GM19023 (cell line): ENCODE data around the gene PLCB4.

ENCODE experiments used
- ATAC-seq: cut with Tn5 transposase; IDR thresholded peaks from one replicate; pipeline ENCODE4 v1.9.1; 2021; ENCODE audit warnings: mild to moderate bottlenecking, moderate library complexity; ENCODE audit not compliant: unreplicated experiment

Gene PLCB4

GRCh38 chr20:9301129-9302090 lies 232.5 kb downstream of the PLCB4 start:
- ATAC-seq = no peak

GRCh38 chr20:9302091-9302462 lies 233.2 kb downstream of the PLCB4 start:
- ATAC-seq = no peak

DNA sequence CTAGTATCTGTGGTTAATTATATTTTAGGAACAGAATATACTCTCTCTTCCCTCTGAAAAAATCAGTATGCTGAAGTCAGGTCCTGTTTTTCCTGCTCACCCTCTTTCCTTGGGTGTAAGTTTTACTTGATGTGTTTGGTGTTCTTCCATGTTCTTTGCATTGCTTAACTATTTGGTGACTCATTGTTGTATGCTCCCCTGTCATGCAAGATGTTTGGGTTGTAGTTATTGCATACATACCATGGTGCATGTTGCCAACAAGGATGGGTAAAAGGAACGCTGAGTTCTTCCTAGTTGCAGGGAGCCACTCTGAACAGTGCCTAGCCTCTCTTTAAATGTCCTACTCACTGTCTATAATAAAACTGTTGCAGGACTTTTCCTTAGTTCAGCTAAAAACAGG lies 237.6 kb downstream of the PLCB4 start:
- ATAC-seq = no peak

DNA sequence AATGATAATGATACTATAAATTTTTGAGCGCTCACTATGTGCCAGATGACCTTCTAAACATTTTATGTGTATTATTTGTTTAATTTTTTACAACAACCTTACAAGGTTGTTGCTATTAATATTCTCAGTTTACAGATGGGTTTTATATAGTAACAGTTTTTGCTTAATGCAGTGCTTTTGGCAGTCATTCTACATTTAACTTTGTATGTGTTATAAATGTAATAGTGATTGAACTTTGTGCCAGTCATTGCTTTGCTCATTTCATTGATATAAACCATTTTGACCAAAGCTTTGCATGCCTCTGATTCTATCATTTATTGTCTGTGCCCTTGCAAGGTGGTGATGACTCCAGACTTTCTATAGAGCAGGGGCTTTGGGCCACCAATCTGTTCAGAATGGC lies 239.2 kb downstream of the PLCB4 start:
- ATAC-seq = no peak

DNA sequence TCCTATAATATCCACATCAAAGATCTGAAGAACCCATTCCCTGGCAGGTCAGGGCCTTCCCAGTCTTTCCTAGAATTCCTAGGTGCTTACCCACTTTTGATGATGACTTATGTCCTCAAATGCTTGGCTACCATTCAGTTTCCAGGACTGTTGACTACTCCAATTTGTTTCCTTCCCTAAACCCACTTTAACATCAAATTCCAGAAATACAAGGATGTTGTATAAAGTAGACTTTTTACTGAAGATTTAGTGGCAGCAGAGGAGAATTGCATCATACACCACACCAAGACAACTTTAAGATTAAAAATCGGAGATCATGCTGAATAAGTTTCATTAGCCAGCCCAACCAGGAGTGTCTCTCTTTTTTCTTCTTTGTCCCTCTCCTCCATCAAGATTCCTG lies 242.2 kb downstream of the PLCB4 start:
- ATAC-seq = no peak

GRCh38 chr20:9319687-9320384 lies 250.9 kb downstream of the PLCB4 start:
- no peak for ATAC-seq

DNA sequence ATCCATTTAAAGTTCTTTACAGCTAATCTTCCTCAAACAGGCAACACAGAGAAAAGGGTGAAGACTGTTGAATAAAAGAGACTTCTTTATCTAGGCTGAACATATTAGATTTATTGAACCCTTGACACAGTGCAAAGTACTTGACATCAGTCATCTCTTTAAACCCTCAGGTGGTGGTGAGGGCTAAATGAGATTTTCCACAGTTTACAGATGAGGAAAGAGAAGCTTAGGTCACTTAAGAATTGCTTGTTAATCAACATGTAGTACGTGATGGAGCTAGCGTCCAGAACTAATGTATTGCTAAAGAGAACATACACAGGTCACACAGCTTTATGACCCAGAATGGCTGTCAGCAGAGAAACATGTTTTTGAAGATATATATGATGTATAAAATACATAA lies 252.1 kb downstream of the PLCB4 start:
- ATAC-seq = no peak

GRCh38 chr20:9322661-9323060 lies 253.8 kb downstream of the PLCB4 start:
- ATAC-seq = no peak

GRCh38 chr20:9323622-9324021 lies 254.7 kb downstream of the PLCB4 start:
- ATAC-seq = no peak

DNA sequence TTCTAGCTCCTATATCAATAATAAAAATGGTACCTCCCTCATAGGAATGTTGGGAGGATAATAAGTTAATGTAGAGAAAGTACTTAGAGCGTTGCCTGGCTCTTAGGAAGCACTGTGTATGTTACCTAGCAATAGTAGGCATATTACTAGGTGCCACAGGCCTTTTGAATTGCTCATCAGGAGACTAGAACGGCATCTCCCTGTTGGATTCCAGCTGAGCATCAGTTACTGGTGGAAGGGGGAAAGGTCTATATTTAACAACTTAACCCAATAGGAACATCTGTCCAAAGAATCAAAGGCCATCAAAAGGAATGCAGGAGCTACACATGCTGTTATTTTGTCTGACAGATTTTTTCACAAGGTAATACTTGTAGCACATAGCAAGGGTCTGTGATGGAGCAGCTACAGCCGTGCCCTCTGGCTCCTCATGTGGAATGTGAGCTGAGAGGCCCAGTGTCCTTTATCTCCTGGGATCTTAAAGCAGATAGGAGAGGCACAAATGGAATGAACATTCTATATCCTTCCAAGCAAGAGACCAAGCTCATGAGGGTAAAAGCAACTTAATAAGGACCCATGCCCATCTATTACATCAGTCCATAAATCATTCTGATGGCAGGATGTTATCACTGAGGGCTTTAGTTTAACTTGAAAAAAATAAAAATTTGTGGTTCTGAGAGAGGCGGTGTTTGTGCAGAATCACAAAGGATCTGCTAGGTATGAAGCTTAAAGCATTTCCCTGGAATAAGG lies 260.6 kb downstream of the PLCB4 start:
- no peak for ATAC-seq

DNA sequence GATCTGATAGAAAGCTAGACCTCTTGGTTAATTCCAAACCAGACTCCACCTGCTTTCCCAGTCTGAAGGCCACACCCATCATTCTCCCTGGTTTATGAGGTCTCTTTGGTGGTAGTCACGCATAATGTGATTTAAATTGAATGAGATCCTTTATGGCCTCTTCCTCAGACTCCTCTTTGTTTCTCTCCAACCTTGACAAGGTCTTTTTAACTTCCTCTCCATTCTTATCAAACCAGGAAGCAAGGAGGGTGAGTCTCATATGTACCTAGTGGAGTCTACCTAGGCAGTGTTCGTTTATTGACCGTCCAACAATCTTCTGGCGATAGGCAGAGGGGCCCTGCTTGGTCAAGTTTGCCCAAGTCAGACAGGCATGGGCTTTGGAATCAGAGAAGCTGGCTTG lies 261.3 kb downstream of the PLCB4 start:
- ATAC-seq = no peak

GRCh38 chr20:9331707-9332435 lies 263.0 kb downstream of the PLCB4 start:
- no peak for ATAC-seq

- ATAC-seq = no peak
Measured at GRCh38 chr20:9332791-9333479, 264.0 kb downstream of the PLCB4 start.

DNA sequence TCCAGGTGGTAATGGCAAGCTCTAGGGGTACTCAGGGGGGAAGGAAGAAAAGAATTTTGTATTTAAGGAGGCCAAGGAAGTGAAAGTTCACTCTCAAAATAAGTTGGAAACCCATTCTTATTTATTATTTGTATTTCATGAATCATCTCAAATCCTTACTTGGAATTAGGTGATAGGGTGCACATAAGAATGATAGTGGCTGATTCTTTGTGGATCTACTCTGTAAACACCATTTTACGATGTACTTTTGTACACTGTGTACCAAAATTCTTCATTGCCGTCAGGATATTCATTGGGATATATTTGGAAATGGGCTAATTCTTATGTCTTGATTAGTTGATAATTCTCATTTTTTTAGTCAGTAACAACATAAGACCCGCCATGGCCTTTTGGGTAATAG lies 266.0 kb downstream of the PLCB4 start:
- no peak for ATAC-seq

DNA sequence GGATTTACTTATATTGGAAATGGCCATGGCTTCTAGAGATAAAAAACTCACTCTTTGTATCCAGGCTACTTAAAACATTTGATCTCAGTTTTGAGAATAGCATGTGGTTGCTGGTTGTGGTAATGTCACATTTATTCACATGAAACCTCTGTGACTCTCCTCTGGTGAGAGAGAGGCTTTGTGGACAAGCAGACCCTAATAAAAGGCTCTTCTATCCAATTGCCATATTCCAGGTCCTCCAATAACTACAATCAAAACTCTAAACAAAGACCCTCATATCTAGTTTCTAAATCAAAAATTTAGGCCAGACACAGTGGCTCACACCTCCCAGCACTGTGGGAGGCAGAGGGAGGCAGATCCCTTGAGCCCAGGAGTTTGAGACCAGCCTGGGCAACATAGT lies 269.2 kb downstream of the PLCB4 start:
- ATAC-seq = no peak

GRCh38 chr20:9339708-9340107 lies 270.8 kb downstream of the PLCB4 start:
- no peak for ATAC-seq

GRCh38 chr20:9342651-9343050 lies 273.8 kb downstream of the PLCB4 start:
- ATAC-seq = no peak

DNA sequence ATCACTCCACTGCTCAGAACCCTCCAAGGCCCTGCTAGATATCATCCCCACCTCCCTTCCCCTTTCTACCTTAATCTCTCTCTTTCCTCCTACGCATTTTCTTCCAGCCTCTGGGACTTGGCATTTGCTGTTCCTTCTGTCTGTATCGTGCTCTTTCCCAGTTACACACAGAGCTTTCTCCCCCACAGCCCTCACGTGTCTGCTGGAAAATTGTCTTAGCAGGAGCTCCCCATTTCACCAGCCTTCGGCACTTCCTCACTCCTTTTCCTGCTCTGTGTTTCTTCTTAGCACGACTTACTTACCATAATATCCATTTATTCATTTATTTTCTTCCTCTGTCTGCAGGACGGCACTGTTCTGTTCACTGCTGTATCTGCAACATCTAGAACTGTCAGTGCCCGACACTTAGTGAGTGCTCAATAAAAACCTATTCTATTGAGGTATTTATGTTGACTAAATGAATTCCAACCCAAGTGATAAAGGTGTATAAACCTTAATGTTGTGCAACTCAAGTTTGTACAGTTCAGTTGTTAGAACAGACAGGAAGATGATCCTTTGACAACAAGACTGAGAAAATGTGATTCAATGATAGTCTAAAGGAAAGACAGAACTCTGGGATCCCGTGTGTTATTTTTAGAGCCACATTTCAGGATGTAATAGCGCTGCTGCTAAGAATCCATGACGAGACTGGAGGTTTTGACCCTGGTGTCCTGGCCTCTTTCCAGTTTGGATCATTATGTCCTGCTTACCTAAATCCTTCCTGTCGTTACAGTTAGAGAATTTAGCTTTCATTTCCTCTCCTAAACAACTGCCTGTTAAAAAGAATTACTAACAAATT lies 275.4 kb downstream of the PLCB4 start:
- ATAC-seq = no peak

DNA sequence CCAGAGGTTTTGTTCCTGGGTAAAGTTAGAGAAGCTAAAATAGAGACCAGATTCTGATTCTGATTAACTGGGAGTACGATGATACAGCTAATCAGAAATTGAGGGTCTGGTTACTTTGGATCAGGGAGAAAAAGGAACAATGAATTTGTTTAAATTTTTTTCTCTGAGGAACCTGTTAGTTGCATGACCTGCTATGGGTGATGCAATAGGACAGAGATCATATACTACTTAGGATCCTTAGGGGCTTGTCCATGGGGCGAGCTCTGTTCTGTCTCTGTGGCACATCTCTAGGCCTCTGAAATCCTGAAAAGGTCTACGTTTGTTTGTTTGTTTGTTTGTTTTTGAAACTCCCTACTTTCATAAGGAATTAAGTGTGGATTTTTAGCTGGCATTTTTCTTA lies 279.4 kb downstream of the PLCB4 start:
- no peak for ATAC-seq
